ENCODE measurements around the gene PLAA.
"Not testable (repeated sequence)": the region's sequence is repeated elsewhere in the genome, so short reads cannot be mapped to it uniquely, and the experiment has no call there.

The PLAA gene

GRCh38 chr9:26928902-26929495 is 18.0 kb downstream of the PLAA start:
- DNase-seq, result no peak

DNA sequence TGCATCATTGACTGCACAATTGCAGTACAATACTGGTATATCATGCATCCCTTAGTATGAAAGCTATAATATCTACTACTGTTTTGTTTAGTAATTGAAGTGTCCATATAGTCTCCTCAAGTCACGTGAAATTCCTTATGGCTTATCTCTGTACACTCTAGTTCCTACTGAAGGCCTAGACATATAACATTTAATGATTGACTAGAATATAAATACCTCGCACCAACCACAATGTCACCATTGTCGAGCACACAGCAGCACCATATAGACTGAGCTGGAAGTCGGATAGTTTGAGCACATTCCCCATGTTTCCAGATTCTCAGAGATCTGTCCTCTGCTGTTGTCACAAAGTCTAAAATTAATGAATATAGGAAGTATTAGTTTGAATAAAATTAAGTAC is 21.4 kb downstream of the PLAA start:
- no peak for DNase-seq

- DNase-seq, result no peak
Observed at GRCh38 chr9:26919698-26920097, 27.3 kb downstream of the PLAA start.

DNA sequence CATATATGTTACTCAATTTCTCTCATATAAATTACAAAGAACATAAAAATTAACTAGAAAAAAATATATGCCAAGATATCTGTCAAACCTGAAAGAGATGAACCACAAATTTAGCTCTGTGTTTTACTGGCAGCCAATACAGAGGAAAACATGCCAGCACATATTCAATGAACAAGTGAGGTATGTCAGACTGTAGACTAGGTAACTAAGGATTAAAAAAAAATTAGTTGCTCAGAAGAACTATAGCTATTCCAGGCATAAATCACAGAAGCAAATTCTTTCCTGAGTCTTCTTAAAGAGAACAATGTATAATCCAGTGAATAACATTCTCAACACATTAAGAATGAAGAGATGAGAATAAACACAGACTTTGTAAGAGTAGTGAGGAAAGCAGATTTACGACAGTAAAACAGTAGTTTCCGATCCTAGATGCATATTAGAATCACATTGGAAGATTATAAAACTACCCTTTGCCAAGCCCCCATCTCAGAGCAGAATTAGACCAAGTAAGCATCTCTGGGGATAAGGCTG is 33.8 kb downstream of the PLAA start:
- DNase-seq, result no peak

- DNase-seq, result no peak
Observed at GRCh38 chr9:26904671-26905070, 42.4 kb downstream of the PLAA start.

GRCh38 chr9:26904070-26904469 is 43.0 kb downstream of the PLAA start:
- DNase-seq, result no peak

GRCh38 chr9:26893030-26893676 is 53.9 kb downstream of the PLAA start:
- DNase-seq, result no peak

DNA sequence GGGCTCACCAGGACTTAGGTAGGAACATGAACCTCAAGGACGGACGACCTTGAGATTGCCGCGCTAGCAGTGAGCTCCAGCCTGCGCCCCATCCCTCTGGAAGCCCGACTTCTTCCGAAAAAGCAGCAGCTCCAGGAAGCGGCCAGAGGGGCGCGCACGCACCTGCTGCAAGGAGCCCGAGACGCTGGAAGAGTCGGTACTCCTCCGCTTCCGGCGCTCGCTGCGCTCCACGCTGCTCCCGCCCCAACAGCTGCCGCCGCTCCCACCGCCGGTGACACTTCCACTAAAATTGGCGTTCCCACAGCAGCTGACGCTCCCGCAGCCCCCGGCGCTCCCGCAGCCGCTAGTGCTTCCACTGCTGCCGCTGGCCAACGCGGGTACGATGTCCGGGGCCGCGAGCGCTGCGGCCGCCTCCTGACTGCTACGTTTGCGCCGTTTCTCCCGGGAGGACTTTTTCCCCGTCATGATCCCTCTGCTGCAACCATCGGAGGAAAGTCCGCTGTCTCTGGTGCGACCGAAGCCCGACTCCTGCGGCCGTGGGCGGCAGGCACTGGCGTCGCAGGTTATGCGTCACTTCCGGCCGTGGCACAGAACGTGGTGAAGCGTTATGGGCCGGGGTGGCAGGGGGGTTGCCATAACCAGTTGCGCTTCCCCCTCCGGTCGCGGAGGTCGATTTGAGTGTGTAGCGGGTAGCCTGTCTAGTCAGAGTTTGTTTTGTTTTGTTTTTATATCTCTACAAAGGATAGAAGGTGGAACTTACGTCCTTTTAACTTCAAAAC is 54.6 kb downstream of the PLAA start, which contains the start of gene CAAP1:
Gene CAAP1, minus strand, starts transcription at position 552 of the 779 bp plus-strand sequence. Its CDS starts 87 bp downstream, at position 465.
- DNase-seq, result peak; percentile 91 to 94

DNA sequence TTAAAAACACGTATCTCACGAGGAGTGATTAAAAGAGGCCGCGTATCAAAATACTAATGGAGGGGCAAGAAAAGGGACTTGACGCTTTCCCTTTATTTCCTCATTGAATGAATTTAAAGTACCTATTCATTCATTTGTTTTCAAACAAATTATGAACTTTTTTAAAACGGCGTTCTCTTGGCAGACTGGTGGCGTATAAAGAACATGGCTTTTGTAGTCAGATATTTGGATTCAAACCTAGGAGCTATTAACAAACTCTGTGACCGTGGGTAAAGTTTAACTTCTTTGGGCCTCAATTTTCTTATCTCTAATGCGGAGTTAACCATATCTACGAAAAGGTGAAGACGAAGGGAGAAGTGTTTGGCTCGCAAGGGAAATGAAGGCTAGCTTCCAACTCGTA is 55.3 kb downstream of the PLAA start:
- no peak for DNase-seq

DNA sequence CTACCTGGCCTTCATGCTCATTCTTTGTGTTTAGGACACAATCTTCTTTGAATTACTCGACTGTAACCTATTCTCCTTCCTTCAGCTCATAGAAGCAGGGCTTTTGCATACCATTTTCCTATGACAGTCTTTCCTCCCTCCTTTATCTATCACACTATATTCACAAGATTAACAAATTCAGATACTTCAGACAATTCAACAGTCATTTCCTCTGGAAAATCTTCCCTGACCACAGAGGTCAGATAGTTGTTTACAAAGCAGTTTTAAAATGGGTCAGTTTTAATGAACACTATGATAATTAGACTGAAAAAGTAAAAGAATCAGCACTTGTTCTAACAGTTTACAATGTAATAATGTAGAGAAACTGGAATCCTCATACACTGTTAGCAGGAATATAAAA is 58.8 kb downstream of the PLAA start:
- DNase-seq, result no peak

DNA sequence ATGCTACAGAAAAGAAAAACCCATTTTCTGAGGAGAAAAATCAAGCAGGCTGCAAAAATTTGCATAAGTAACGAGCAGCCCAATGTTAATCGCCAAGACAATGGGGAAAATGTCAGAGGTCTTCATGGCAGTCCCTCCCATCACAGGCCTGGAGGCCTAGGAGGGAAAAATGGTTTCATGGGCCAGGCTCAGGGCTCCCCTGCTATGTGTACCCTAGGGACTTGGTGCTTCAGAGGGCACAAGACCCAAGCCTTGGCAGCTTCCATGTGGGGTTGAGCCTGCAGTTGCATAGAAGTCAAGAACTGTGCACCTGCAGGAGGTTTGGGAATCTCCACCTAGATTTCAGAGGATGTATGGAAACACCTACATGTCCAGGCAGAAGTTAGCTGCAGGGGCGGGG is 64.9 kb downstream of the PLAA start:
- DNase-seq, result no peak

DNA sequence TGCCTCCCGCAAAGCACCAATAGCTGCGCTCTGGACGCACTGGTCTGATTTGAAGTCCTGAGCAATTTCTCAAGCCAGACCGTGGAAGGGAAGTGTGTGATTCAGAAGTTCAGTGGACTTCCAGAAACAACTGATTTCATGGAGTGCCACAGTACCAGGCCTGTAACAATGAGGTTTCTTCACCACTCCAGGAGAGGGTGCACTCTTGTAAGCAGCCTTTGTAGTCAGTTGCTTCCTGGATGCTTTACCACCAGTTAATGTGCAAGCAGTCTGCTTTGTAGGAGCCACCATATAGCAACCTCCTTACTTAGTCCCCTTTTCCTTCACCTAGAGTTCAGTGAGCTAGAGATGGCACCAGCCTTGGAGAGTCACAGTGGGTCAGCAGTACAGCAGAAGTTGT is 66.8 kb downstream of the PLAA start:
- DNase-seq, result no peak

- DNase-seq, result not testable (repeated sequence)
Observed at GRCh38 chr9:26875155-26875554, 71.9 kb downstream of the PLAA start.

GRCh38 chr9:26870292-26870691 is 76.8 kb downstream of the PLAA start:
- no peak for DNase-seq

GRCh38 chr9:26863074-26863473 is 84.0 kb downstream of the PLAA start:
- no peak for DNase-seq

DNA sequence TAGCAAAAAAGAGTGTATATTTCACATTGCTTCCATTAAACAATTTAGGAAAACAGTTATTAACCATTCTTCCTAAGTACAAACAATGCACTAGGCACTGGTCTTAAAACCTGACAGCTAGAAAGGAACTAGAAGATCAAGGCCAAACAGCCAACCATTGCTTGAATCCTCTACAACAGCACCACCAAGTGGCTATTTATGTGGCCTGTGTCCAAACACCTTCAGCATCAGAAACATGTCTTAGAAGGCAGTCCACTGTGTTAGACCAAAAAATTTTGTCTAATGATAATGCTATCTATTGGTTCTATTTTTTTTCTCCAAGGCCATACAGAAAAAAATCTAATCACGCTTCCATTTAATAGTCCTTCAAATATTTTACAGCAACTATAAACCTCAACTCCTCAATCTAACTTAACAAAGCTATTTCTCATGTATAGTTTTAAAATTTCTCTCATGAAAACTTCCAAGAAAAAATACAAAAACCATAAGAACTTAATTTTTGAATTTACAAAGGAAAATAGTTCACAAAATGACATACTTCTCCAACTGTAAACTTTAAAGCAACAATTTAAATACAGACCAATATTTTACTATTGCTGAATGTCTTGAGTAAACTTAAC is 90.5 kb downstream of the PLAA start:
- DNase-seq, result peak in 1 of 2 donors; percentile 4
